Natural killer cell treated with Interleukin-12 subunit alpha and Interleukin-12 subunit beta and Interleukin-15 and Interleukin-18, amount 100 ng/mL, for 72 hours (primary cell): ENCODE measurements around the gene OR8S1. TPM values are rescaled to one million over a fixed set of nuclear protein-coding genes. Genes with fewer than 3 reads are reported as not detected.
"Not testable (repeated sequence)": the region's sequence is repeated elsewhere in the genome, so short reads cannot be mapped to it uniquely, and the experiment has no call there.

Source experiments
- ATAC-seq, 2 donors: fragments of 150-1000 bp; cut with Tn5 transposase in 1 of 2; sonication (Bioruptor Pico), chemical (Tn5 transposase) in 1 of 2; 2 replicates each; pipeline ENCODE4 v1.10.0; 2021
- DNase-seq: peaks from one replicate; pipeline ENCODE4 v3.0.0; 2022; ENCODE audit warnings: low spot score
- H3K27ac Mint-ChIP-seq, 2 donors: 1 replicate in 1 of 2; 2 replicates in 1 of 2; pipeline ENCODE4 v1.8.0; 2022; ENCODE audit warnings: mixed read lengths in 2 of 2, mild to moderate bottlenecking in 1 of 2, moderate library complexity in 1 of 2
- H3K27me3 Mint-ChIP-seq, 2 donors: 1 replicate in 1 of 2; 2 replicates in 1 of 2; pipeline ENCODE4 v1.8.0; 2022; ENCODE audit warnings: mixed read lengths in 2 of 2
- H3K36me3 Mint-ChIP-seq: one replicate; pipeline ENCODE4 v1.8.0; 2022; ENCODE audit warnings: mixed read lengths
- H3K4me1 Mint-ChIP-seq, 2 donors: 1 replicate in 1 of 2; 2 replicates in 1 of 2; pipeline ENCODE4 v1.8.0; 2022; ENCODE audit warnings: low read depth in 2 of 2, mixed read lengths in 2 of 2, mild to moderate bottlenecking in 1 of 2
- H3K4me3 Mint-ChIP-seq: one replicate; pipeline ENCODE4 v1.8.0; 2022; ENCODE audit warnings: mixed read lengths
- H3K9me3 Mint-ChIP-seq: 2 replicates; pipeline ENCODE4 v1.8.0; 2022; ENCODE audit warnings: mixed read lengths
- total RNA-seq, 2 donors: library from RNA; stranded (reverse); gene quantifications; one replicate each; pipeline ENCODE4 v1.2.3, GENCODE V29; 2022

OR8S1 gene
- total RNA-seq, 2 donors from 2014 or later, result not detected

DNA sequence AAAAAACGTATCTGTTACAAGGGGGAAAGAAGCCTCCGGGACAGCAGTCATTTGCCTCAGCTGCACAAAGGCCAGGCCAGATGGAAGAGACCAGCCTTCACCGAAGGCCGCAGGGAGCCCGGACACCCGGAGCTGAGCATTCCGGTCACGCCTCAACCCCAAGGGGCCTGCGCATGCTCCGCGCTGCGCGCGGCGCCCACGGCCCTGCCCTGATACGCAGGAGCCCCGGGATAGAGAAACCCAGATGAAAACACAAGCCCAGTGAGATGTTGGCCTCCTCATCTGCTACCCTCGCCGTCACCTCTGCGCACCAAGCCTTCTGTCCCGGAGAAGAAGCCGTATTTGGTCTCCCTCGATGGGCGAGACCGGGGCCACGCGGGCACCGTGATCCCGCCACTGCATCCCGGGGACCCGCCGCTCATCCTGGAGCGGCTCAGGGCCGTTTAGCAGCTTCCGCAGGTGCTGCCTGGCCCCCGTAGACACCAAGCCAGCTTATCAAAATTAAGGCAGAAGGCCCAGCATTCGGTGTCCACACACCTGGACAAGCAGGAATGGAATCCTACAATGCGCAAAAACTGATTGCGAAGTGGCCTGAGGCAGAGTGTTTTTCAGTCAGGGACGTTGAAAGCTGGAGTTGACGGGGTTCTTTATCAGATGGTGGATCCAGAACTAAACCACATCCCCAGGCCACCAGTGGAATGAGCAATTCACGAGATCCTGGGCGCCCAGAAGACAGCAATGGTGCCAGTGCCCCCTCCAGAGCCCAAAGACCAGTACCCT is 2.6 kb downstream of the OR8S1 start:
- no peak overlapping the region for H3K4me3 Mint-ChIP-seq
- no peaks in the 10 kb centered on the region for H3K36me3 Mint-ChIP-seq
- peaks cover 7 to 31% of the 10 kb centered on the region in 2 donors for H3K27me3 Mint-ChIP-seq
- H3K9me3 Mint-ChIP-seq, result no peaks in the 10 kb centered on the region
- no peaks in the 10 kb centered on the region for H3K4me1 Mint-ChIP-seq
- ATAC-seq, result no peak
- no peak overlapping the region for H3K27ac Mint-ChIP-seq
- no peak for DNase-seq

DNA sequence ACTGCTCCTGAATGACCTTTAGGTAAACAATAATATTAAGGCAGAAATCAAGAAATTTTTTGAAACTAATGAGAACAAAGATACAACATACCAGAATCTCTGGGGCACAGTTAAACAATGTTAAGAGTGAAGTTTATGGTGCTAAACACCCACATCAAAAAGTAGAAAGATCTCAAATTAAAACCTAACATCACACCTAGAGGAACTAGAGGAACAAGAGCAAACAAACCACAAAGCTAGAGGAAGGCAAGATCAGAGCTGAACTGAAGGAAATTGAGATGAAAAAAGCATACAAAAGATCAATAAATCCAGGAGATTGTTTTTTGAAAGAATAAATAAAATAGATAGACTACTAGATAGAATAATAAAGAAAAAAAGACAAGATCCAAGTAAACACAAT is 7.2 kb downstream of the OR8S1 start:
- no peaks in the 10 kb centered on the region for H3K36me3 Mint-ChIP-seq
- DNase-seq (no peak), ATAC-seq (no peak)
- no peaks in the 10 kb centered on the region for H3K9me3 Mint-ChIP-seq
- no peak overlapping the region for H3K27ac Mint-ChIP-seq
- peaks cover 2 to 12% of the 10 kb centered on the region in 2 donors for H3K27me3 Mint-ChIP-seq
- H3K4me3 Mint-ChIP-seq, result no peak overlapping the region
- no peaks in the 10 kb centered on the region for H3K4me1 Mint-ChIP-seq

DNA sequence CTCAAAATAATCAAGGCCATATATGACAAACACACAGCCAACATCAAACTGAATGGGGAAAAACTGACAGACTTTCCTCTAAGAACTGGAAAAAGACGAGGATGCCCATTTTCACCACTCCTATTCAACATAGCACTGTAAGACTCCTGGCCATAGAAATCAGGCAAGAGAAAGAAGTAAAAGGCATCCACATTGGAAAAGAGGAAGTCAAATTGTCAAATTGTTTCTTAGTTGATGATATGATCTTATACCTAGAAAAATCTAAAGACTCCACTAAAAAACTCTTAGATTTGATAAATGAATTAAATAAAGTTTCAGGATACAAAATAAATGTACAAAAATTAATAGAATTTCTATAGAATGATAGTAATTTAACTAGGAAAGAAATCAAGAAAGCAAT is 11.2 kb downstream of the OR8S1 start:
- ATAC-seq (no peak), DNase-seq (no peak)
- H3K27ac Mint-ChIP-seq, result no peak overlapping the region
- no peaks in the 10 kb centered on the region for H3K9me3 Mint-ChIP-seq
- peaks cover 5 to 14% of the 10 kb centered on the region in 2 donors for H3K4me1 Mint-ChIP-seq
- H3K4me3 Mint-ChIP-seq, result no peak overlapping the region
- no peaks in the 10 kb centered on the region for H3K36me3 Mint-ChIP-seq
- H3K27me3 Mint-ChIP-seq, result peaks cover 2 to 12% of the 10 kb centered on the region in 2 donors

DNA sequence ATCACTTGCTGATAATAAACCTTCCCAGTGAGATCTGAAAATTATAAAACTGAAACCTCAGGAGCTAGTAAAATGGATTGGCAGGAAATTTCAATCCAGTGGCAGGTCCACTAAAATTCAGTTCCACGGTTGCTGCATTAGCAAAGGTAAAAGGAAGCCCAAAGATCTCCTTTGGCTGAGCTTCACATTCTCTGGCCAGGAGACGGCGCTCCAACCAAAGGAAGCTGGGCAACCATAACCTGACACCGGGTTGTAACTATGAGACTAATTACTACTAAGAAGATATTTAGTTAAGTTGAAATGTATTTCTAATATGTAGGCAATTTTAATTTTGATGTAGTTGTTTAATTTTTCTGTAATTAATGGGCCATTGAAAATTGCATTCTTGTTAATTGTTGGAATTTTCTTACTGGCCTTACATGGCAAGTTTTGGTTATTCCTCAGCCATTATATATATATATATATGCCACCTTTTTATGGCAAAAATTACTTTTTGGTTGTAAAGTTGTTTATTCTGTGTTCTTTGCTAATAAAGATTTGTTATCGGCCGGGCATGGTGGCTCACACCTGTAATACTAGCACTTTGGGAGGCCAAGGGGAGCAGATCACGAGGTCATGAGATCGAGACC is 17.0 kb downstream of the OR8S1 start:
- ATAC-seq (no peak), DNase-seq (no peak)
- Mint-ChIP-seq H3K9me3 (no peaks in the 10 kb centered on the region), H3K4me3 (no peak overlapping the region), H3K36me3 (no peaks in the 10 kb centered on the region), H3K27me3 (peaks cover 11 to 22% of the 10 kb centered on the region in 2 donors), H3K4me1 (peaks cover 5 to 20% of the 10 kb centered on the region in 2 donors), H3K27ac (no peak overlapping the region)

DNA sequence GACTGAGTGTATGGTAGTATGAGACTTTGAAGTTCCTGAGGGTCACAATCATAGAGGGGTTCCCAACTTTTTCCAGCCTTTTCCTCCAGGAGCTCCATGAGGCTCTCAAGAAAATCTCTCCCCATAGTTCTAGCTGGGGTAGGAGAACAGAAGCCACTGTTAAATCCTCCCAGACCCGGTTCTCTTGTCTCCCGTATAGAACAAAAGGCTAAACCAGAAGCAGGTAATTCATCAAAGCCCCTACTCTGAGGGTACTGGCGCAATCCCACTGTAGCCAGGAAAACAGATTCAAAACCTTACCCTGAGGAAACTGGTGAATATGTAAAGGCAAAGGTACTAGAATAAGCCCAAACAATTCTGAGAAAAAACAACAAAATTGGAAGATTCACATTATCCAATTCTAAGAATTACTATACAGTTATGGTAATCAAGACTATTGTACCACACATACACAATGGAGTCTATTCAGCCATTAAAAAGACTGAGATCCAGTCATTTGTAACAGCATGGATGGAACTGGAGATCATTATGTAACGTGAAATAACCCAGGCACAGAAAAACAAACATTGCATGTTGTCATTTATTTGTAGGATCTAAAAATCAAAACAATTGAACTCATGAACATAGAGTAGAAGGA is 20.5 kb downstream of the OR8S1 start:
- no peak overlapping the region for H3K4me3 Mint-ChIP-seq
- H3K36me3 Mint-ChIP-seq, result peaks cover 4% of the 10 kb centered on the region
- H3K27ac Mint-ChIP-seq, result no peak overlapping the region
- H3K9me3 Mint-ChIP-seq, result peaks cover 7% of the 10 kb centered on the region
- peaks cover 0 to 6% of the 10 kb centered on the region in 2 donors for H3K4me1 Mint-ChIP-seq
- no peak for ATAC-seq
- DNase-seq, result no peak
- H3K27me3 Mint-ChIP-seq, result peaks cover 25 to 44% of the 10 kb centered on the region in 2 donors

DNA sequence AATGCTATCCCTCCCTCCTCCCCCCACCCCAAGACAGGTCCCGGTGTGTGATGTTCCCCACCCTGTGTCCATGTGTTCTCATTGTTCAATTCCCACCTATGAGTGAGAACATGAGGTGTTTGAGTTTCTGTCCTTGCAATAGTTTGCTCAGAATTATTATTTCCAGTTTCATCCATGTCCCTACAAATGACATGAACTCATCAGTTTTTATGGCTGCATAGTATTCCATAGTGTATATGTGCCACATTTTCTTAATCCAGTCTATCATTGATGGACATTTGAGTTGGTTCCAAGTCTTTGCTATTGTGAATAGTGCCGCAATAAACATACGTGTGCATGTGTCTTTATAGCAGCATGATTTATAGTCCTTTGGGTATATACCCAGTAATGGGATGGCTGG is 21.6 kb downstream of the OR8S1 start:
- H3K9me3 Mint-ChIP-seq, H3K4me1 Mint-ChIP-seq, H3K36me3 Mint-ChIP-seq, ATAC-seq, DNase-seq, H3K4me3 Mint-ChIP-seq, H3K27ac Mint-ChIP-seq: not testable (repeated sequence)
- peaks cover 27 to 46% of the 10 kb centered on the region in 2 donors for H3K27me3 Mint-ChIP-seq

DNA sequence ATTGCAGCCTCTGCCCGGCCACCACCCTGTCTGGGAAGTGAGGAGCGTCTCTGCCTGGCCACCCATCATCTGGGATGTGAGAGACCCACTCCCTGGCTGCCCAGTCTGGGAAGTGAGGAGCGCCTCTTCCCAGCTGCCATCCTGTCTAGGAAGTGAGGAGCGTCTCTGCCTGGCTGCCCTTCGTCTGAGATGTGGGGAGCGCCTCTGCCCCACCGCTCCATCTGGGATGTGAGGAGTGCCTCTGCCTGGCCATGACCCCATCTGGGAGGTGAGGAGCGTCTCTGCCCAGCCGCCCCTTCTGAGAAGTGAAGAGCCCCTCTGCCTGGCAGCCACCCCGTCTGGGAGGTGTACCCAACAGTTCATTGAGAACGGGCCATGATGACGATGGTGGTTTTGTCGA is 26.2 kb downstream of the OR8S1 start:
- ATAC-seq, H3K4me3 Mint-ChIP-seq, H3K4me1 Mint-ChIP-seq, H3K36me3 Mint-ChIP-seq, H3K27ac Mint-ChIP-seq, DNase-seq, H3K9me3 Mint-ChIP-seq: not testable (repeated sequence)
- H3K27me3 Mint-ChIP-seq, result peaks cover 31 to 38% of the 10 kb centered on the region in 2 donors

DNA sequence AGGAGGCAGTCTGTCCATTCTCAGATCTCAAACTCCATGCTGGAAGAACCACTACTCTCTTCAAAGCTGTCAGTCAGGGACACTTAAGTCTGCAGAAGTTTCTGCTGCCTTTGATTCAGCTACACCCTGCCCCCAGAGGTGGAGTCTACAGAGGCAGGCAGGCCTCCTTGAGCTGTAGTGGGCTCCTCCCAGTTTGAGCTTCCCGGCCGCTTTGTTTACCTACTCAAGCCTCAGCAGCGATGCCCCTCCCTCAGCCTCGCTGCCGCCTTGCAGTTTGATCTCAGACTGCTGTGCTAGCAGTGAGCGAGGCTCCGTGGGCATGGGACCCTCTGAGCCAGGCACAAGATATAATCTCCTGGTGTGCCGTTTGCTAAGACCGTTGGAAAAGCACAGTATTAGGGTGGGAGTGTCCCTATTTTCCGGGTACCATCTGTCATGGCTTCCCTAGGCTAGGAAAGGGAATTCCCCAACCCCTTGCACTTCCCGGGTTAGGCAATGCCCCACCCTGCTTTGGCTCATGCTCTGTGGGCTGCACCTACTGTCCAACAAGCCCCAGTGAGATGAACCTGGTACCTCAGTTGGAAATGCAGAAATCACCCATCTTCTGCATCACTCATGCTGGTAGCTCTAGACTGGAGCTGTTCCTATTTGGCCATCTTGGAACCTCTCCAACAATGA is 28.4 kb downstream of the OR8S1 start:
- H3K4me3 Mint-ChIP-seq, ATAC-seq, H3K36me3 Mint-ChIP-seq, H3K9me3 Mint-ChIP-seq, H3K4me1 Mint-ChIP-seq, DNase-seq, H3K27ac Mint-ChIP-seq: not testable (repeated sequence)
- peaks cover 31 to 42% of the 10 kb centered on the region in 2 donors for H3K27me3 Mint-ChIP-seq

DNA sequence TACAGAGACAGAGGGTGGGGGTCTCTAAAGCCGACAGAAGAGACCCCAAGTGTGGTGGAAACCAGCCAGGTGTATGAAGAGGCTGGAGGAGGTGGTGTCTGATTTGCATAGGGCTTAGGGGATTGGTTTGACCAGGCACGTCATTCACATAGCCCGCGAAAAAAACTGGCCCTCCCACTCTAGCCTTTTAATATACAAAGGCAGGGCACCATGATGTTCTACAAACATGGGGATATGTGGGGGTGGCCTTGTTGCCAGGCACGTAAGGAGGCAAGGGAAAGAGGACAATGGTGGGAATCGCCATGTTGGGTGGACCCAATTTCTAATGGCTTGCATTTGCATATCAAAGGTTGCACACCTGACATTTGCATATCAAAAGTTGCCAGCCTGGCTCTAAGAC is 31.2 kb downstream of the OR8S1 start:
- Mint-ChIP-seq H3K4me3 (no peak overlapping the region), H3K9me3 (no peaks in the 10 kb centered on the region), H3K36me3 (no peaks in the 10 kb centered on the region), H3K27ac (no peak overlapping the region), H3K27me3 (peaks cover 24 to 35% of the 10 kb centered on the region in 2 donors), H3K4me1 (no peaks in the 10 kb centered on the region)
- ATAC-seq (no peak), DNase-seq (no peak)

DNA sequence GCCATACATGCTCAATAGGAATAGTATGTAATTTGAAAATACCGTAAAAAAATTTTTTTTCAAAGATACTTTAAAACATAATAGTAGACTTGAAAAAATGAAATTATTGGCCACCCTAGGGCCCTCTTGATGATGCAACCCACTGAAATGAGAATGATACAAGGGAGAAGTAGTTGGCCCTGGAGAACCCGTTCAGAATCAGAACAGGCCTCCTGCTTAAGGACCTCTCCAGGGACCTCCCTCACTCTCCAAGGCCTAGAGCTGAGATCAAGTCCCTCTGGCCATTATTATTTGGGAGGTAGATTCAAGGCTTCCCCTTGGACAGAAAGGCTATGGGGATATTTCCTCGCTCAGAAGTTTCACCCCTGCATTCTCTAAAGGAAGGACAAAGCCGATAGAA is 32.5 kb downstream of the OR8S1 start:
- no peak overlapping the region for H3K4me3 Mint-ChIP-seq
- H3K4me1 Mint-ChIP-seq, result no peaks in the 10 kb centered on the region
- H3K27ac Mint-ChIP-seq, result no peak overlapping the region
- no peak for DNase-seq
- H3K9me3 Mint-ChIP-seq, result no peaks in the 10 kb centered on the region
- no peak for ATAC-seq
- no peaks in the 10 kb centered on the region for H3K36me3 Mint-ChIP-seq
- H3K27me3 Mint-ChIP-seq, result peaks cover 19 to 36% of the 10 kb centered on the region in 2 donors

DNA sequence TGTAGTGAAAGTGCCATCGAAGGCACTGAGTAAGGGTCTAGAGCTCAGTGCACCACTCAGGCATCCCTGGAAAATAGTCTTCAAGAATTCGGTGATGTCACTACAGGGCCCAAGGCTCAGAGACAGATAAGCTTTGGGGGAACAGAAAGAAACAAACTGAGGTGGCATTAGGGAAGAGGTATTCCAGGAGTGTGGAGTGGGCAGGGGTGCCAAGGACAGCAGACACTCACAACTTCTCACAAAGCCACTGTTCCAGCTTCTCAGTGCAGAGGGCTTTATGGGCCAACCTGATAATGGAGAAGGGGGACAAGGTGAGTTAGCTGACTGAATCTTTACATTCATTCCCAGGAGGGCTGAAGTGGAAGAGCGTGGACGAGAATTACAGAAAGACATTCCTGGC is 42.3 kb downstream of the OR8S1 start:
- Mint-ChIP-seq H3K9me3 (no peaks in the 10 kb centered on the region), H3K4me1 (no peaks in the 10 kb centered on the region), H3K27ac (no peak overlapping the region), H3K27me3 (peaks cover 26 to 44% of the 10 kb centered on the region in 2 donors), H3K4me3 (no peak overlapping the region), H3K36me3 (no peaks in the 10 kb centered on the region)
- ATAC-seq, result no peak
- no peak for DNase-seq

DNA sequence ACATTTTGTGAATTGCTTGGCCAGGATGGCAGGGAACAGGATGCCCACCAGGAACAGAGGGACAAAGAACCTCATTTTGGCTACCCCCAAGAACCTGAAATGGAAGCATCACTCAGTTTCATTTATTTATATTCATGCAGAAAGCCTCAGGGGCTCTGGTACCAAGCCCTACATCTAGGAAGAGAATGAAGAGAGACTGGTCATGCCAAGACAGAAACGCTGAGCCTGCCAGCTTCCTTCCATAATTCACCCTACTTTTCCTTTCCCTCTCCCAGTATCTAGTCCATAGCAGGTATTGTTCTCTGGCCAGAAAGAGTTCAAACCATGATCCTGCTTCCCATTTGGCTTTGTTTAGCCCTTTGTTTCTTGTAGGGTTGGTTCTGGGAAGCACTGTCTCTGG is 44.5 kb downstream of the OR8S1 start, which contains the start of gene LALBA:
Gene LALBA (minus strand): TSS at position 101 of the 400 bp plus-strand sequence. CDS start 26 bp downstream, at position 75.
- DNase-seq, result no peak
- H3K27me3 Mint-ChIP-seq, result peaks cover 29 to 48% of the 10 kb centered on the region in 2 donors
- no peaks in the 10 kb centered on the region for H3K36me3 Mint-ChIP-seq
- no peak within 1 kb of the TSS for H3K4me3 Mint-ChIP-seq
- ATAC-seq, result no peak
- no peaks in the 10 kb centered on the region for H3K4me1 Mint-ChIP-seq
- no peak within 1 kb of the TSS for H3K27ac Mint-ChIP-seq
- H3K9me3 Mint-ChIP-seq, result no peaks in the 10 kb centered on the region

DNA sequence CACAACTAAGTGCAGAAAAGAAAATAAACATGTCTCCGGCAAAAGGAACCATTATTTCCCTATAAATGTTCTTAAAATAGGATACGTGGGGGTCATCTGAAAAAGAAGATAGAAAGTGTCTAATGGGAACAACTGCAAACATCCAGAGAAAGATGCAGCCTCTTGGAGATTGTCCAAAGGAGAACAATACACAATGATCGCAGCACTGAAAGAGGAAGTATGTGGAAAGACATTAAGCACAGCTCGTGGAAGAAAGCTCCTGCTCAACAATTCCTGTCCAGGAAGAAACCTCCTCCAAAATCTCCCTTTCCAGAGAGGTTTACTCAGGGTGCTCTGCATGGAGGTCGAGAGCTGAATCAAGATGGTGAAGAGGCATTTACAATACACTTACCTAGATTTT is 46.9 kb downstream of the OR8S1 start:
- Mint-ChIP-seq H3K4me3 (no peak overlapping the region), H3K36me3 (no peaks in the 10 kb centered on the region), H3K9me3 (no peaks in the 10 kb centered on the region), H3K27ac (no peak overlapping the region), H3K4me1 (no peaks in the 10 kb centered on the region), H3K27me3 (peaks cover 28 to 43% of the 10 kb centered on the region in 2 donors)
- DNase-seq (no peak), ATAC-seq (no peak)
